HG03103 (cell line): ENCODE results near the gene ZNF334.

Experiments
- ATAC-seq: cut with Tn5 transposase; IDR thresholded peaks from one replicate; pipeline ENCODE4 v1.9.1; 2021; ENCODE audit warnings: low read depth; ENCODE audit not compliant: unreplicated experiment

Gene ZNF334

DNA sequence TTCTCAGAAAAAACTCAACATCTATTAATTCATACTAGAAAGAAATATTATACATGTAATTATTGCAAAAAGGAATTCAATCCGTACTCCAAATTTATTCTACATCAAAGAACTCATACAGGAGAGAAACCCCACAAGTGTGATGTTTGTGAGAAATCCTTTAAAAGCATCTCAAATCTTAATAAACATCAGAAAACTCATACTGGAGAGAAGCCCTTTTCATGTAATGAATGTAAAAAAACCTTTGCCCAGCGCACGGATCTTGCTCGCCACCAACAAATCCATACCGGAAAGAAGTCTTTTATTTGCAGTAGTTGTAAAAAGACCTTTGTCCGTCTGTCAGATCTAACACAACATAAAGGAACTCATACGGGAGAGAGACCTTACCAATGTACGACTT is 22.0 kb downstream of the ZNF334 start:
- ATAC-seq: no peak

DNA sequence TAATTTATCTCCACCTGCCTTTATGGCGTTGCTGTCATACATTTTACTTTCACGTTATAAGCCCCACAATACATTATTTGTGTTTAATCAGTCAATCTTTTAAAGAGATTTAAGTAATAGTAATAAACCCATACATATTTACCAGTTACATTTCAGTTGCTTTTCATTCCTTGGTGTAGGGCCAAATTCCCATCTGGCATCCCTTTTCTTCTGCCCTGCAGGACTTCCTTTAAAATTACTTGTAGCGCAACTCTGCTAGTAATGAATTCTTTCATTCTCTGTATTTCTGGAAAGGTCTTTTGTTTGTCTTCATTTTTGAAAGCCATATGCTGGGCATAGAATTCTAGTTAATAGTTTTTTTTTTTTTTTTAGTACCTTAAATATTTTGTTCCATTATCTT is 24.9 kb downstream of the ZNF334 start:
- ATAC-seq: no peak

DNA sequence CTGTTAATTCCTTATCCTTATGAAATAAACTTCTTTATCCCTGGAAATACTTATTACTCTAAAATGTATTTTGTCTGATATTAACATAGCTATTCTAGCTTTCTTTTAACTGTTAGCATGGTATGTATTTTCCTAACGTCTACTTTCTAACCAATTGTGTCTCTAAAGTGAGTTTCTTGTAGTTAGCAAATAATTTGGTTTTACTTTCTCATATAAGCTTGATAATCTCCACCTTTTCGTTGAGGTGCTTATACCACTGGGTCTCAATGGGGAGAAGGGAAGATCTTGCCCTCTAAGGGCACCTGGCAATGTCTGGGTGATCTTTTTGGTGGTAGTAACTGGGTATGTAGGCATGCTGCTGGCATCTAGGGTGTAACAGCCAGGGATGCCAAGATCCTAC is 25.7 kb downstream of the ZNF334 start:
- no peak for ATAC-seq

DNA sequence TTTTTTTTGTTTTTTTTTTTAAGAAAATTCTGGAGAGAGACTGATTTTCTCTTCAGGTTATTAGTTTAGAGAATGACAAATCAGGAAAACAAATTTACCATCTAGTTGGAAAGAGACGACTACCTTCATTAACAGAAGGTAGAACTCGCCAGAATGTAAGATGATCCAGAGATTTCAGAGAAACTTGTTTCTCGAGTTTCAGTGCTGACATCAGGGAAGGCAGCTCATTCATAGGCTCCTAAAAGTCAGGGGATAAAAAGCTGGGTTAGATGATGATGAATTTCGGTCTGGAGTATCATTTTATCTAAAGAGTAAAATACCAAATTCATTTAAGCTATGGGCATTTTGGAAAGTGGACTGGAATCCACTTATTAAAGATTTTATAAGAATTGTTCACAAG is 27.9 kb downstream of the ZNF334 start:
- ATAC-seq: no peak

DNA sequence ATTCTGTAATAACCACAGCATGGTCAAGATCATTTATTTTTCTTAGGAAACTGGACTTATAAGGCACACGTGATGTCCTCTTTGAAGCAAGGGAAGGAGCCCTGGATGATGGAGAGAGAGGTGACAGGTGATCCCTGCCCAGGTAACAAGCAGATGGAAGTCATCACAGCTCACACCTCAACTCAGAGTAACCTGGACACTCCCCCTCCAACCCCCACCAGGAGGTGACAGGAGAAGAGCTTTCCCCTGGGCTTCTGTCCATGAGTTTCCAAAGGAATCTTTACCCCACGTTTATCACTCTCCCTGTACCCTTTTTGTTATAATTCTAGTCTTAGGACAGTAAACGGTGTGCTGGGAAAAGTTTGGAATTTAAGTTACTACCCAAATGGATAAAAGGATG is 28.4 kb downstream of the ZNF334 start:
- no peak for ATAC-seq

DNA sequence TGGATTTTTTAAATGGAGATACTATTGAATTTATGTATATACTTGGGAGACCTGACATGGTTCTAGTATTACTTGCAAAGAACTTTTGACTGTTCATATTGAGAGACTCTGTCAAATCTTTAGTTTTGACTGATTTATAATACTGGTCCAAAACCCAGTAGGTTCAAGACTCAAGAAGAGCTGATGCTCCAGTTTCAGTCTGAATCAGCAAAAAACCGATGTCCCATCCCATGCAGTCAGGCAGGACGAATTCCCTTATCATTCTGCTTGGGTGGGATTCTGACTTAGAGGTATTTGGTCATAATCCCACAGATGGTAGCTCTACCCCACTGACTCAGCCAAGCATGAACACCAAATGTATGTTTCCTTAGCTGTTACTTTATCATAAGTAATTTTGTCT is 29.5 kb downstream of the ZNF334 start:
- ATAC-seq: no peak

DNA sequence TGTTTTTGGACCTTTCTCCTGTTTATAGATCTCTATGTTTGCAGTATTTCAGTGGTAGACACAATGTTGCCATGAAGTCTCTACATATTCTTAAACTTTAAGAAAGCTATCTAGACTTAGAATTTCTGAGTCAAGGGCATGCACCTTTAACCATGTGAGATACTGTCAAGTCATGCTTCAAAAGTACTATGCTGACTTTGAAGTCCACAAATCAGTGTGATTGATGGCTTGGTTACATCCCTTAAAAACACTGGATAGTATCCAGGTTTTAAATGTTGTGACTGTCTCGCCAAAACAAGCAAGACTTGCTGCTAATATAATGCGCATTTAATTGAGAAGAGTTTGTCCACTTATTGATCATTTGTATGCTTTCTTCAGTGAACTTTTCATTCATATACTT is 30.5 kb downstream of the ZNF334 start:
- no peak for ATAC-seq

DNA sequence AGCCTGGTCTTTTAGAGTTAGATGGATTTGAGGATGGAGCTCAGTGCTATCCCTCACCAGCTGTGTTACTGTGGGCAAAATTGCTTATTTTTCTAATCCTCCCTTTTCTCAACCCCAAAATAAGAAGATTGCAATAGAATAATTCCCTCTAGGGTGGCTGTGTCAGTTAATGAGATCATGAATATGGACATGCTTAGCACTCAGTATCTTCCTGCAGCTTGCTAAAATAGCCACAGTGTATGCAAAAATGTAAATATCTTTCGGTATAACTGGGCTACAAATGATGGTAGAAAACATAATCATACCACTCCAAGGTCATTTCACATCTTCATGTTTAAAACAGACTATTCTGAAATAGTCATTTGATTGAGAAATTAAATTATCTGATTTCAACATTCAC is 35.7 kb downstream of the ZNF334 start:
- ATAC-seq: no peak

DNA sequence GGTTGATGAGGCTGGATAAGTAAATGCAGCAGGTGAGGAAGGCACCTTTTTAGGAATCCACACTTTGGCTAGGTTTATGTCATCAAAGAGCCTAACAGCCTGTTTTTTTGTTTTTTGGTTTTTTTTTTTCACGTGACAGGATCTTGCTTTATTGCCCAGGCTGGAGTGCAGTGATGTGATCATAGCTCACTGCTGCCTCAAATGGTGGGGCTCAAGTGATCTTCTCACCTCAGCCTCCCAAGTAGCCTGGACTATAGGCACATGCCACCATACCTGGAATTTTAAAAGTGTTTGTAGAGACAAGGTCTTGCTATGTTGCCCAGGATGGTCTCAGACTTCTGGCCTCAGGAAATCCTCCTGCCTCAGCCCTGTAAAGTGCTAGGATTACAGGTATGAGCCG is 36.1 kb downstream of the ZNF334 start:
- no peak for ATAC-seq

DNA sequence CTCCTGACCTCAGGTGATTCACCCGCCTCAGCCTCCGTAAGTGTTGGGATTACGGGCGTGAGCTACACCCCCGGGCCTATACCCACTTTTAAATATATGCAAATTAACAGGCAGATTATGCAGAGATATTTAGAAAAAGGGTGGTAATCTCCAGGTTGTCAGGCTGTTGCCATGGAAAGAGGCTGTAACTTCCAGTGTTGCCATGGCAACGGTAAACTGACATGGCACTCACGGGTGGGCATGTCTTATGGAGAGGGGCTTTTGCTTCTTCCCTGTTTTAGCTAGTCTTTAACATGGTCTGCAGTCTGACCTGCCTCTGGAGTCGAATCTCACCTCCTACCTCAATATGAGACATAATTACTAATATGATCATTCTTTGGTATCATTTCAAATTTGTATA is 44.9 kb downstream of the ZNF334 start:
- no peak for ATAC-seq

DNA sequence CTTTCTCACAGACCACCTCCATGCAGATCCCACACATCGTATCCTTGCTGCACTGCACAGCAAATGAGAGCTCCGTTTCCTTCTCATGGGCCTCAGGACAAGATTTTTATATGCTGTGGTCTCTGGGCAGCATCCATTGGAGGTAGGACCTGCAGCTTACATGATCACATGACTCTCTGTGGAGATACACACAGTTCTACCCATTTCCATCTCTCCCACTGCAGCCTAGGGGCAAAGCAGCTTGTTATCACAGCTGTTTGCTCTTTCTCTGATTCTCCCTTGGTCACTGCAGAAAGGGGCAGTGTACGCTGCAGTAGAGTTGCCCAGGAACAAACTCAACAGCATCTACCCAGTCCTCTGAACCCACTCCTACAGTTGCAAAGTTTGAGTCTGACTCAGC is 48.9 kb downstream of the ZNF334 start:
- no peak for ATAC-seq

DNA sequence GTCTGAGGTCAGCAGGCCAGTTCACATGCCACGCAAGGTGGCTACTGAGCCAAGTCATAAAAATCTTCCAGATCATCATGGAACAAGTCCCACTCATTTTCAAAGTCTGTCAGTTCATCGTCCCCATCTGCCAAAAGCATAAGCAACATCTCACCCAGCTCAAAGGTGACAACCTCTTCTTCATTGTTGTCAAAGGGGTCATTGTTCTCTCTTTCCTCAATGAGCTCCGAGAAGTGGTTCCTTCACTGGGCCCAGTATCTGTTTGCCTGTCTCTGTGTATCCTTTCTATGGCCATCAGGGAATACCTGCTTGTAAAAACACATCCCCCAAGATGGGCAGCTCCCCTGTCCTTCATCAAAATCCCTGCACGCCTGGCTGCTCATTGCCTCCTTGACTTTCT is 49.5 kb downstream of the ZNF334 start:
- ATAC-seq: no peak

DNA sequence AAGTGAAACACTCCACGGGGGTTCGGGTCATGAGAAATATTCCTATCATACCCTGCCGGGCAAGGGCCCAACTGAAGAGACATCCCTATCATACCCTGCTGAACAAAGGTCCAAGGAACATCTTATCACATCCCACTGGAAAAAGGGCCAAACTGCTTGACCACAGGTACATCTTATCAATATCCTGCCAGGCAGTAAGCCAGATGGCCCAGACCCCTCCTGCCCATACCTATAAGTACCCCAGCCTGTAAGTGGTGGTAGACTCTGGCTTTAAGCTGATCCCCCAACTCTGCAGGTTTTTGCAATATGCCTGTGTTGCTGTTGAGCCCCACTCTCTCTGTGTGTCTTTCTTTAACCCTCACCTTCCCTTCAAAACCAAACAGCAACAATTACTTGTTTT is 51.6 kb downstream of the ZNF334 start:
- no peak for ATAC-seq

DNA sequence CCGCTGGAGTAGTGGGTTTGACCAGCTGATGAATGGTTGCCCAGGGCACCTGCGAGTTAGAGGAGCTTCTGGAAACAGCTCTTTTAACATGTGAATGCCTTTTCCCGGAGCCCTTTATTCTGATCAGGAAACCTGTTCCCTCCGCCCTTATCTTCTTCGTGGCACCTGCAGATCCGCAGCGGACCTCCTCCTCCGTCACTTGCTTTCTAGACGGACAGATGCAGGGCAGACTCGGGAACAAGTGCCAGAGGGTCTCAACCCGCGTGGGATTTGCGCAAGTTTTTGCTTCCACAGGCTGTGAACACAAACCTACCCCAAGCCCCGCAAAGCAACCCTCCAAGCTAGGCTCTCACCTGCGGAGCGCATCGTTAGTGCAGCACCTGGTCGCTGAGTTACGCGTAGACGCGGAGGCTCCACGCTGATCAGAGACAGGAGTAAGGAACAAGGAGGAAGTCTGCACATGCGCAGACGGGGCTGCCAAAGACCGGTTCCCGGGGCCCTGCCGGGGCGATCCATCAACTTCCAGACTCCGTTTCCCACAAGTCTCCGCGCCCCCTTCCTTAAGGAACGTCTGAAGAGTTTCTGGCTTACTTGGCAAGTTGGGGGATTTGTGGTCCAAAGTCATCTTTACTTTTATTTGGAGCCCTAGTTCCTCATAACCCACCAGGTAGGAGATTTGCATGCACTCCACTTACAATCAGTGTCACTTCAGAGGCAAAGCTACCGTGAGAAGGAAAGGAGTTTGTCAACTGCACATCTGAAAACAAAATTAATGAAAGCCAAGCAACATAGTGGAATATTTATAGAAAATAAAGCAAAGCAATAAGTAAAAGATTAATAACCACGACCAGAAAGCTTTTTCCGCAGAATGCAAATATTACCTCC is 54.3 kb downstream of the ZNF334 start:
- no peak for ATAC-seq

DNA sequence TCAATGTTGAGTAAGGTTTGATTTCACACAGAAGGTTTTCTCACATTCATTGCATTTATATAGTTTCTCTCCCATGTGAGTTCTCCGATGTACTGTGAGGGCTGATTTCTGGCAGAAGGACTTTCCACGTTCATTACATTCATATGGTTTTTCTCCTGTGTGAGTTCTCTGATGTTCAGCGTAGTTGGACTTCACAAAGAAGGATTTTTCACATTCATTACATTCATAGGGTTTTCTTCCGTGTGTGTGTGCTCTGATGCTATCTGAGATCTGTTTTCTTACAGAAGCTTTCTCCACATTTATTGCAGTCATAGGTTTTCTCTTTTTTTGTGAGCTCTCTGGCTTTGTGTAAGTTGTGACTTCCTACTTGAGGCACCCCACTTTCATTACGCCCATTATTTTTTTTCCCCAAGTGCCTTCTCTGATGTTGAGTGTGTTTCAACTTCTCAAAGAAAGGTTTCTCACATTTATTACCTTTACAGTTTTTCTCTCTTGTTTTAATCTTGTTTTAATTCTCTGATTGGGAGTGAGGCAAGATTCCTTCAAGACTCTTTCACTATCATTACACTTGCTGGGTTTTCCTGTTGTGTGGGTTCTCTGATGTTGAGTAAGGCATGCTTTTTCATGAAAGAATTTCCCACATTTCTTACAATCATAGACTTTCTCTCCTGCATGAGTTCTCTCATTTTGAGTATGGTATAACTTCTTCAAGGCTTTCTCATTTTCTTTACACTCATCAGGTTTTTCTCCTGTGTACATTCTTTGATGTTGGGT is 56.9 kb downstream of the ZNF334 start:
- no peak for ATAC-seq

DNA sequence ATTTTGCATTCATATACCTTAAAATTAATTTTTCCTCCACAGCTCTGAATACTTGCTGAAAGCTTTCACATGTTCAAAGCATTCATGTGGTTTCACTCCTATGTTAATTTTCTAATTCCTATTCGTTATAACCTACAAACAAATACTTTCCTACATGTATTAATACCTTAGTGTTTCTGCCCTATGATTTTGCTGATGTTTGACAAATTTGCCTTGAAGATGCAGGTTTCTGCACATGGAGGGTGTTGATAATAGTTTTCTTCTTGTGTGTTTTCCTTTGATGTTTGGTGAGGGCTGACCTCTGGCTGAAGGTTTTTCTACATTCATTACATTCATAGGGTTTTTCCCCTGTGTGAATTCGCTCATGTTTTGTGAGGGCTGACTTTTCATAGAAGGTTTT is 57.6 kb downstream of the ZNF334 start:
- no peak for ATAC-seq
